CD14-positive monocyte (primary cell): ENCODE results near the gene ADGRF5. TPM values are rescaled to one million over a fixed set of nuclear protein-coding genes. Genes with fewer than 3 reads are reported as not detected.

Experiments
- DNase-seq, 3 donors: peaks; one replicate each; pipeline ENCODE4 v3.0.0-alpha.2; 2011 to 2022
- H2AFZ ChIP-seq: 2 replicates; pipeline ENCODE4 v1.6.0; 2012; ENCODE audit warnings: mild to moderate bottlenecking, low read depth, low read length, inconsistent platforms; ENCODE audit not compliant: insufficient read depth, poor library complexity, severe bottlenecking
- H3K27ac ChIP-seq, 2 donors: 1 replicate in 1 of 2; 2 replicates in 1 of 2; pipeline ENCODE4 v1.5.1; 2012 to 2013; ENCODE audit warnings: low read length in 2 of 2, control low read depth in 1 of 2, inconsistent platforms in 1 of 2, low read depth in 1 of 2, mild to moderate bottlenecking in 1 of 2
- H3K27me3 ChIP-seq, 2 donors: one replicate each; pipeline versions ENCODE4 v1.6.0 to v1.6.1; 2011 to 2013; ENCODE audit warnings: low read length in 2 of 2; ENCODE audit not compliant: control insufficient read depth in 2 of 2, insufficient read depth in 2 of 2
- H3K36me3 ChIP-seq, 2 donors: replicated peaks in 1 of 2; 1 replicate in 1 of 2; 2 replicates in 1 of 2; pipeline versions ENCODE4 v1.5.1 to v1.6.1; 2012 to 2013; ENCODE audit warnings: low read length in 2 of 2, control low read depth in 1 of 2, inconsistent platforms in 1 of 2, mild to moderate bottlenecking in 1 of 2; ENCODE audit not compliant: insufficient read depth in 2 of 2, control insufficient read depth in 1 of 2
- H3K4me1 ChIP-seq, 2 donors: 1 replicate in 1 of 2; 2 replicates in 1 of 2; pipeline versions ENCODE4 v1.5.1 to v1.6.1; 2012 to 2013; ENCODE audit warnings: low read length in 2 of 2, control low read depth in 1 of 2, inconsistent platforms in 1 of 2, mild to moderate bottlenecking in 1 of 2, moderate library complexity in 1 of 2; ENCODE audit not compliant: insufficient read depth in 2 of 2, control insufficient read depth in 1 of 2
- H3K4me2 ChIP-seq: replicated peaks from 2 replicates; pipeline ENCODE3; 2012; ENCODE audit warnings: low read length, moderate library complexity, mild to moderate bottlenecking; ENCODE audit not compliant: poor library complexity, severe bottlenecking; ENCODE audit errors: extremely low read depth
- H3K4me3 ChIP-seq, 3 experiments: fragments of 200-600 bp in 1 of 3; sonication (generic) in 1 of 3; replicated peaks in 1 of 3; 1 replicate in 2 of 3; 2 replicates in 1 of 3; pipeline ENCODE4 v1.5.1; 2011 to 2013; ENCODE audit warnings: low read length in 3 of 3, mild to moderate bottlenecking in 3 of 3, control low read depth in 2 of 3, low read depth in 2 of 3, inconsistent platforms in 1 of 3, moderate library complexity in 1 of 3
- H3K79me2 ChIP-seq: 2 replicates; pipeline ENCODE4 v1.6.0; 2012; ENCODE audit warnings: mild to moderate bottlenecking, control low read depth, inconsistent platforms, low read length, moderate library complexity; ENCODE audit not compliant: insufficient read depth
- H3K9ac ChIP-seq: 2 replicates; pipeline ENCODE4 v1.6.0; 2017; ENCODE audit warnings: low read length, mild to moderate bottlenecking; ENCODE audit not compliant: insufficient read depth, poor library complexity, severe bottlenecking
- H3K9me3 ChIP-seq, 2 donors: replicated peaks in 1 of 2; 1 replicate in 1 of 2; 2 replicates in 1 of 2; pipeline versions ENCODE4 v1.5.1 to v1.6.1; 2012 to 2013; ENCODE audit warnings: low read length in 2 of 2, control low read depth in 1 of 2; ENCODE audit not compliant: control insufficient read depth in 1 of 2, insufficient read depth in 1 of 2
- H4K20me1 ChIP-seq: 2 replicates; pipeline ENCODE4 v1.6.0; 2012; ENCODE audit warnings: mild to moderate bottlenecking, low read length, control low read depth, moderate library complexity; ENCODE audit not compliant: insufficient read depth
- H3K27ac Mint-ChIP-seq, 7 donors: one replicate each; pipeline ENCODE4 v1.8.0; 2020; ENCODE audit warnings: mild to moderate bottlenecking in 7 of 7, mixed read lengths in 7 of 7, moderate library complexity in 6 of 7, inconsistent platforms in 2 of 7
- H3K27me3 Mint-ChIP-seq, 3 donors: one replicate each; pipeline ENCODE4 v1.8.0; 2021 to 2022; ENCODE audit warnings: low read depth in 3 of 3, mild to moderate bottlenecking in 3 of 3, mixed read lengths in 3 of 3, moderate library complexity in 3 of 3, inconsistent platforms in 1 of 3
- H3K36me3 Mint-ChIP-seq, 2 donors: one replicate each; pipeline ENCODE4 v1.8.0; 2020; ENCODE audit warnings: mixed read lengths in 2 of 2, inconsistent platforms in 1 of 2, mild to moderate bottlenecking in 1 of 2
- H3K4me1 Mint-ChIP-seq: one replicate; pipeline ENCODE4 v1.8.0; 2020; ENCODE audit warnings: mild to moderate bottlenecking, mixed read lengths
- H3K4me3 Mint-ChIP-seq, 2 donors: one replicate each; pipeline ENCODE4 v1.8.0; 2020; ENCODE audit warnings: mild to moderate bottlenecking in 2 of 2, mixed read lengths in 2 of 2, moderate library complexity in 1 of 2
- H3K9me3 Mint-ChIP-seq, 7 donors: one replicate each; pipeline ENCODE4 v1.8.0; 2020 to 2022; ENCODE audit warnings: mixed read lengths in 7 of 7, mild to moderate bottlenecking in 6 of 7, moderate library complexity in 6 of 7, inconsistent platforms in 2 of 7
- CTCF ChIP-seq: fragments of 200-600 bp; IDR thresholded peaks from one replicate; pipeline ENCODE4 v1.8.0; 2022; ENCODE audit warnings: antibody characterized with exemption, mild to moderate bottlenecking
- WGBS: methylation state at CpG from one replicate; pipeline ENCODE4 v1.1.5; 2013; ENCODE audit warnings: missing lambda C conversion rate; ENCODE audit not compliant: insufficient coverage; 5-methylcytosine and 5-hydroxymethylcytosine counted together
- intact Hi-C, 2 donors: fragments of 100-400 bp; cut with micrococcal nuclease; formaldehyde crosslinking; loops; one replicate each; pipeline versions ENCODE4 v1.15.0 to v1.15.1; 2023
- polyA plus RNA-seq, 3 donors: library from polyadenylated mRNA; depleted of rRNA in 1 of 3; unstranded in 2 of 3; stranded (reverse) in 1 of 3; fragments of 300-500 nt in 2 of 3; fragments of >200 nt in 1 of 3; fragmentation: Illumina TruSeq in 2 of 3; gene quantifications; 1 replicate in 2 of 3; 2 replicates in 1 of 3; pipeline ENCODE4 v1.2.3, GENCODE V29; 2012 to 2021

ADGRF5 gene
- polyA plus RNA-seq, 3 donors = not detected

GRCh38 chr6:46967826-46968349 lies 46.1 kb upstream of the ADGRF5 start:
- no peaks in the 10 kb centered on the region for H3K36me3 Mint-ChIP-seq
- no peak for DNase-seq
- Histone ChIP-seq H4K20me1 (no peaks in the 10 kb centered on the region), H3K36me3 (no peaks in the 10 kb centered on the region), H3K9ac (no peak overlapping the region), H2AFZ (no peak overlapping the region), H3K9me3 (no peaks in the 10 kb centered on the region), H3K79me2 (no peaks in the 10 kb centered on the region), H3K4me1 (peaks cover 0 to 6% of the 10 kb centered on the region in 2 donors), H3K27ac (no peak overlapping the region), H3K27me3 (no peaks in the 10 kb centered on the region), H3K4me3 (no peak overlapping the region), H3K4me2 (no peak overlapping the region)
- intact Hi-C loops = no loop called here
- no peak overlapping the region for H3K27ac Mint-ChIP-seq
- H3K27me3 Mint-ChIP-seq = no peaks in the 10 kb centered on the region
- no peaks in the 10 kb centered on the region for H3K9me3 Mint-ChIP-seq
- no peak overlapping the region for H3K4me3 Mint-ChIP-seq
- H3K4me1 Mint-ChIP-seq = peaks cover 8% of the 10 kb centered on the region
- TF ChIP-seq CTCF = no peak

GRCh38 chr6:46964716-46965519 lies 43.2 kb upstream of the ADGRF5 start:
- H3K9me3 ChIP-seq = no peaks in the 10 kb centered on the region
- DNase-seq = no peak
- no peaks in the 10 kb centered on the region for H3K36me3 Mint-ChIP-seq
- H3K27ac ChIP-seq = no peak overlapping the region
- no peak overlapping the region for H3K4me3 ChIP-seq
- H4K20me1 ChIP-seq = no peaks in the 10 kb centered on the region
- H3K27ac Mint-ChIP-seq = no peak overlapping the region
- H2AFZ ChIP-seq = no peak overlapping the region
- H3K27me3 ChIP-seq = no peaks in the 10 kb centered on the region
- H3K27me3 Mint-ChIP-seq = no peaks in the 10 kb centered on the region
- no peak overlapping the region for H3K4me3 Mint-ChIP-seq
- no peaks in the 10 kb centered on the region for H3K9me3 Mint-ChIP-seq
- TF ChIP-seq CTCF = no peak
- H3K4me2 ChIP-seq = no peak overlapping the region
- H3K4me1 Mint-ChIP-seq = peaks cover 1% of the 10 kb centered on the region
- intact Hi-C loops = no loop called here
- peaks cover 11 to 13% of the 10 kb centered on the region in 2 donors for H3K4me1 ChIP-seq
- H3K9ac ChIP-seq = no peak overlapping the region
- WGBS = 55% methylated on average over 5 of the region's 12 CpGs
- H3K36me3 ChIP-seq = no peaks in the 10 kb centered on the region
- no peaks in the 10 kb centered on the region for H3K79me2 ChIP-seq
